ENCODE measurements around the gene C20orf141.
"Not testable (repeated sequence)": the region's sequence is repeated elsewhere in the genome, so short reads cannot be mapped to it uniquely, and the experiment has no call there.

The C20orf141 gene

GRCh38 chr20:2820084-2820895 lies 5.5 kb downstream of the C20orf141 start:
- DNase-seq (ENCODE audit: low read depth in 1 of 2, low spot score in 1 of 2), result no peak

GRCh38 chr20:2820896-2821869 lies 6.4 kb downstream of the C20orf141 start:
- DNase-seq (ENCODE audit: low read depth in 1 of 2, low spot score in 1 of 2), result no peak

- no peak for DNase-seq (ENCODE audit: low read depth in 1 of 2, low spot score in 1 of 2)
These were observed 7.3 kb downstream of the C20orf141 start for GRCh38 chr20:2822073-2822472.

- no peak for DNase-seq (ENCODE audit: low read depth in 1 of 2, low spot score in 1 of 2)
These were observed 11.0 kb downstream of the C20orf141 start for GRCh38 chr20:2825761-2826160.

GRCh38 chr20:2826655-2827054 lies 11.9 kb downstream of the C20orf141 start:
- DNase-seq (ENCODE audit: low read depth in 1 of 2, low spot score in 1 of 2), result no peak

- no peak for DNase-seq (ENCODE audit: low read depth in 1 of 2, low spot score in 1 of 2)
These were observed 14.6 kb downstream of the C20orf141 start for GRCh38 chr20:2829376-2829775.

- DNase-seq (ENCODE audit: low read depth in 1 of 2, low spot score in 1 of 2), result not testable (repeated sequence)
These were observed 16.4 kb downstream of the C20orf141 start for GRCh38 chr20:2831206-2831605.

- no peak for DNase-seq (ENCODE audit: low read depth in 1 of 2, low spot score in 1 of 2)
These were observed 19.0 kb downstream of the C20orf141 start for GRCh38 chr20:2833761-2834160.

GRCh38 chr20:2834401-2835110 lies 19.8 kb downstream of the C20orf141 start:
- DNase-seq (ENCODE audit: low read depth in 1 of 2, low spot score in 1 of 2), result no peak

- DNase-seq (ENCODE audit: low read depth in 1 of 2, low spot score in 1 of 2), result no peak
These were observed 20.6 kb downstream of the C20orf141 start for GRCh38 chr20:2835331-2835796.

GRCh38 chr20:2836035-2836434 lies 21.2 kb downstream of the C20orf141 start:
- no peak for DNase-seq (ENCODE audit: low read depth in 1 of 2, low spot score in 1 of 2)

- no peak for DNase-seq (ENCODE audit: low read depth in 1 of 2, low spot score in 1 of 2)
These were observed 22.6 kb downstream of the C20orf141 start for GRCh38 chr20:2837221-2837960.

GRCh38 chr20:2838170-2838797 lies 23.5 kb downstream of the C20orf141 start:
- DNase-seq (ENCODE audit: low read depth in 1 of 2, low spot score in 1 of 2), result no peak

- DNase-seq (ENCODE audit: low read depth in 1 of 2, low spot score in 1 of 2), result no peak
These were observed 24.3 kb downstream of the C20orf141 start for GRCh38 chr20:2838847-2839671.

GRCh38 chr20:2839732-2840137 lies 24.9 kb downstream of the C20orf141 start:
- DNase-seq (ENCODE audit: low read depth in 1 of 2, low spot score in 1 of 2), result no peak

GRCh38 chr20:2840138-2840966 lies 25.6 kb downstream of the C20orf141 start, which contains the start of the genes PCED1A and VPS16:
Gene PCED1A, minus strand, starts transcription at chr20:2840655. Its CDS starts 743 bp downstream, at chr20:2839912.
Gene VPS16, plus strand, starts transcription at chr20:2840745. Its CDS starts 30 bp downstream, at chr20:2840775.
- DNase-seq (ENCODE audit: low read depth in 1 of 2, low spot score in 1 of 2), result peak; percentile 77 to 83

- no peak for DNase-seq (ENCODE audit: low read depth in 1 of 2, low spot score in 1 of 2)
These were observed 26.3 kb downstream of the C20orf141 start for GRCh38 chr20:2840967-2841531.

GRCh38 chr20:2845607-2846006 lies 30.8 kb downstream of the C20orf141 start:
- no peak for DNase-seq (ENCODE audit: low read depth in 1 of 2, low spot score in 1 of 2)
